H1 (cell line): Measurements from ENCODE around the gene CHRNA9. TPM values are rescaled to one million over a fixed set of nuclear protein-coding genes. Genes with fewer than 3 reads are reported as not detected.
A peak's percentile ranks its signal among the peaks of the same experiment; 100 is the strongest.

ENCODE experiments used
- CTCF ChIA-PET: fragments of 300-600 bp; sonication (Branson Sonifier 250); formaldehyde crosslinking; loops from one replicate; lab custom pipeline; 2021; ENCODE audit not compliant: partially characterized antibody; lab: Charles Lee
- POLR2A ChIA-PET: fragments of 300-600 bp; sonication (Branson Sonifier 250); formaldehyde crosslinking; loops from one replicate; lab custom pipeline; 2021; ENCODE audit warnings: inconsistent platforms; ENCODE audit not compliant: partially characterized antibody; lab: Charles Lee
- DNase-seq, 2 experiments: peaks; one replicate each; pipeline versions ENCODE4 v3.0.0 to v3.0.0-alpha.2; 2010 to 2022; ENCODE audit warnings: low spot score in 2 of 2, low read depth in 1 of 2, mixed read lengths in 1 of 2
- FAIRE-seq: peaks from 2 replicates; lab custom pipeline; 2011; peaks lifted over from hg19 to GRCh38; lab: Jason Lieb, UNC
- H2AFZ ChIP-seq: 2 replicates; pipeline ENCODE4 v1.8.1; 2012; ENCODE audit warnings: low read length, inconsistent platforms
- H2AK5ac ChIP-seq: 2 replicates; pipeline ENCODE4 v1.6.1; 2013; ENCODE audit warnings: low read depth, low read length
- H2BK120ac ChIP-seq: replicated peaks from 2 replicates; pipeline ENCODE3; 2013; ENCODE audit warnings: low read depth, low read length, inconsistent platforms
- H2BK12ac ChIP-seq: 2 replicates; pipeline ENCODE4 v1.6.1; 2013; ENCODE audit warnings: low read depth, low read length
- H2BK15ac ChIP-seq: 2 replicates; pipeline ENCODE4 v1.6.1; 2013; ENCODE audit warnings: low read length
- H2BK20ac ChIP-seq: 2 replicates; pipeline ENCODE4 v1.6.1; 2013; ENCODE audit warnings: low read length
- H2BK5ac ChIP-seq: 2 replicates; pipeline ENCODE4 v1.6.1; 2013; ENCODE audit warnings: low read depth, low read length
- H3K14ac ChIP-seq: 2 replicates; pipeline ENCODE4 v1.6.1; 2013; ENCODE audit warnings: inconsistent platforms; ENCODE audit not compliant: insufficient read length
- H3K18ac ChIP-seq: 2 replicates; pipeline ENCODE4 v1.6.1; 2013; ENCODE audit warnings: low read length; ENCODE audit errors: extremely low read depth
- H3K23ac ChIP-seq: 2 replicates; pipeline ENCODE4 v1.6.1; 2013; ENCODE audit warnings: inconsistent platforms; ENCODE audit not compliant: insufficient read length
- H3K23me2 ChIP-seq: 2 replicates; pipeline ENCODE4 v1.6.1; 2013; ENCODE audit warnings: low read depth, low read length
- H3K27ac ChIP-seq: 2 replicates; pipeline ENCODE4 v1.6.1; 2011; ENCODE audit warnings: low read depth, low read length, inconsistent platforms
- H3K27me3 ChIP-seq, 4 experiments: replicated peaks in 1 of 4; 1 replicate in 1 of 4; 2 replicates in 3 of 4; pipeline versions ENCODE4 v1.6.1 to v1.8.1; 2011 to 2013; ENCODE audit warnings: low read length in 3 of 4, mild to moderate bottlenecking in 3 of 4, inconsistent platforms in 2 of 4, mixed read lengths in 2 of 4, moderate library complexity in 1 of 4; ENCODE audit not compliant: control insufficient read depth in 3 of 4, insufficient read depth in 3 of 4; ENCODE audit errors: extremely low read depth in 1 of 4
- H3K36me3 ChIP-seq, 4 experiments: 2 replicates each; pipeline versions ENCODE4 v1.6.1 to v1.8.1; 2011 to 2013; ENCODE audit warnings: mild to moderate bottlenecking in 4 of 4, low read length in 3 of 4, moderate library complexity in 2 of 4, control low read depth in 1 of 4, inconsistent platforms in 1 of 4; ENCODE audit not compliant: insufficient read depth in 4 of 4, control insufficient read depth in 2 of 4
- H3K4ac ChIP-seq: replicated peaks from 2 replicates; pipeline ENCODE3; 2013; ENCODE audit warnings: low read length, low read depth, mixed read lengths, inconsistent platforms; ENCODE audit not compliant: insufficient read length
- H3K4me1 ChIP-seq, 4 experiments: replicated peaks in 1 of 4; 1 replicate in 1 of 4; 2 replicates in 3 of 4; pipeline versions ENCODE4 v1.6.1 to v1.8.1; 2011 to 2013; ENCODE audit warnings: low read length in 3 of 4, inconsistent platforms in 2 of 4, mixed read lengths in 1 of 4; ENCODE audit not compliant: insufficient read depth in 4 of 4, control insufficient read depth in 3 of 4
- H3K4me2 ChIP-seq, 2 experiments: 2 replicates each; pipeline versions ENCODE4 v1.6.1 to v1.8.1; 2011 to 2013; ENCODE audit warnings: low read depth in 2 of 2, low read length in 2 of 2, control low read depth in 1 of 2, inconsistent platforms in 1 of 2, mild to moderate bottlenecking in 1 of 2; ENCODE audit not compliant: insufficient read depth in 1 of 2
- H3K4me3 ChIP-seq, 4 experiments: fragments of 200-600, 300-600 bp in 1 of 4; sonication (generic), shearing (Covaris generic), sonication (Bioruptor Twin) in 1 of 4; 2 replicates each; pipeline versions ENCODE4 v1.5.1 to v1.8.1; 2011 to 2016; ENCODE audit warnings: low read length in 4 of 4, low read depth in 3 of 4, control low read depth in 2 of 4, inconsistent platforms in 2 of 4, mild to moderate bottlenecking in 2 of 4, mixed read lengths in 1 of 4, moderate library complexity in 1 of 4; ENCODE audit not compliant: insufficient read depth in 2 of 4; ENCODE audit errors: extremely low read depth in 1 of 4
- H3K56ac ChIP-seq: replicated peaks from 2 replicates; pipeline ENCODE3; 2013; ENCODE audit warnings: low read depth, mild to moderate bottlenecking, mixed read lengths, low read length, inconsistent platforms; ENCODE audit not compliant: insufficient read length
- H3K79me1 ChIP-seq: 2 replicates; pipeline ENCODE4 v1.6.1; 2013; ENCODE audit warnings: low read depth, low read length, control low read depth
- H3K79me2 ChIP-seq, 2 experiments: 2 replicates each; pipeline versions ENCODE4 v1.6.1 to v1.8.1; 2012 to 2013; ENCODE audit warnings: low read length in 2 of 2, mild to moderate bottlenecking in 2 of 2, inconsistent platforms in 1 of 2; ENCODE audit not compliant: insufficient read depth in 2 of 2, control insufficient read depth in 1 of 2
- H3K9ac ChIP-seq, 4 experiments: replicated peaks in 1 of 4; 1 replicate in 1 of 4; 2 replicates in 3 of 4; pipeline versions ENCODE4 v1.6.1 to v1.8.1; 2011 to 2013; ENCODE audit warnings: low read depth in 3 of 4, low read length in 3 of 4, control low read depth in 2 of 4, mild to moderate bottlenecking in 2 of 4, moderate library complexity in 2 of 4, inconsistent platforms in 1 of 4; ENCODE audit errors: extremely low read depth in 1 of 4
- H3K9me3 ChIP-seq, 2 experiments: 2 replicates each; pipeline versions ENCODE4 v1.6.1 to v1.8.1; 2012 to 2013; ENCODE audit warnings: mild to moderate bottlenecking in 2 of 2, moderate library complexity in 2 of 2, control low read depth in 1 of 2, inconsistent platforms in 1 of 2, low read depth in 1 of 2, low read length in 1 of 2, mixed read lengths in 1 of 2; ENCODE audit not compliant: insufficient read depth in 2 of 2
- H4K20me1 ChIP-seq, 2 experiments: replicated peaks in 1 of 2; 2 replicates each; pipeline versions ENCODE3 to v1.8.1; 2011 to 2013; ENCODE audit warnings: inconsistent platforms in 2 of 2, low read length in 2 of 2, mild to moderate bottlenecking in 1 of 2; ENCODE audit not compliant: insufficient read depth in 2 of 2, control insufficient read depth in 1 of 2
- H4K5ac ChIP-seq: 2 replicates; pipeline ENCODE4 v1.6.1; 2013; ENCODE audit warnings: low read length, low read depth, mixed read lengths, inconsistent platforms; ENCODE audit not compliant: insufficient read length
- H4K8ac ChIP-seq: 2 replicates; pipeline ENCODE4 v1.8.0; 2013; ENCODE audit warnings: mild to moderate bottlenecking, moderate library complexity, low read length, inconsistent platforms; ENCODE audit not compliant: insufficient read depth; ENCODE audit errors: extremely low read depth
- H4K91ac ChIP-seq: replicated peaks from 2 replicates; pipeline ENCODE3; 2013; ENCODE audit warnings: low read length, mixed read lengths, inconsistent platforms; ENCODE audit not compliant: insufficient read length
- CBX5 ChIP-seq: fragments of 300-800, 300-1000 bp; sonication (generic); IDR thresholded peaks from 2 replicates; pipeline ENCODE4 v1.7.1; 2016; ENCODE audit warnings: antibody characterized with exemption, low read length, low read depth
- CBX8 ChIP-seq: fragments of 300-800, 300-1000 bp; sonication (generic); IDR thresholded peaks from 2 replicates; pipeline ENCODE4 v1.7.1; 2016; ENCODE audit warnings: low read depth, low read length, borderline replicate concordance
- EGR1 ChIP-seq: IDR thresholded peaks from 2 replicates; pipeline ENCODE4 v1.6.1; 2011; ENCODE audit warnings: low read depth, low read length, borderline replicate concordance
- EZH2 ChIP-seq: fragments of 200-600 bp; sonication (generic); IDR thresholded peaks from 2 replicates; pipeline ENCODE4 v1.7.1; 2012; ENCODE audit warnings: low read depth, mild to moderate bottlenecking, moderate library complexity, low read length, inconsistent platforms; ENCODE audit not compliant: severe bottlenecking
- FOSL1 ChIP-seq: IDR thresholded peaks from 2 replicates; pipeline ENCODE4 v1.6.1; 2011; ENCODE audit warnings: mild to moderate bottlenecking, low read depth, low read length, moderate library complexity; ENCODE audit not compliant: insufficient read depth
- GABPA ChIP-seq: IDR thresholded peaks from 2 replicates; pipeline ENCODE4 v1.6.1; 2011; ENCODE audit warnings: mild to moderate bottlenecking, low read length, moderate library complexity, borderline replicate concordance; ENCODE audit not compliant: insufficient read depth
- RAD21 ChIP-seq, 2 experiments: IDR thresholded peaks in 1 of 2; conservative IDR thresholded peaks in 1 of 2; 2 replicates each; pipeline ENCODE4 v1.6.1; 2011; ENCODE audit warnings: low read depth in 2 of 2, low read length in 2 of 2, improper control_type of control experiment in 1 of 2, inconsistent platforms in 1 of 2, mild to moderate bottlenecking in 1 of 2, moderate library complexity in 1 of 2
- RNF2 ChIP-seq: fragments of 200-900, 300-1000 bp; sonication (generic); IDR thresholded peaks from 2 replicates; pipeline ENCODE4 v1.7.1; 2016; ENCODE audit warnings: borderline replicate concordance, low read depth, mild to moderate bottlenecking, antibody characterized with exemption, low read length; ENCODE audit not compliant: poor library complexity, severe bottlenecking; ENCODE audit errors: missing control alignments
- RXRA ChIP-seq: IDR thresholded peaks from 2 replicates; pipeline ENCODE4 v1.6.1; 2011; ENCODE audit warnings: low read depth, mild to moderate bottlenecking, low read length, moderate library complexity; ENCODE audit not compliant: insufficient read depth
- SP4 ChIP-seq: IDR thresholded peaks from 2 replicates; pipeline ENCODE4 v1.6.1; 2012; ENCODE audit warnings: low read length, inconsistent platforms
- SRF ChIP-seq: IDR thresholded peaks from 2 replicates; pipeline ENCODE4 v1.6.1; 2011; ENCODE audit warnings: mild to moderate bottlenecking, low read depth, low read length, moderate library complexity
- TCF12 ChIP-seq: IDR thresholded peaks from 2 replicates; pipeline ENCODE4 v1.6.1; 2011; ENCODE audit warnings: low read depth, mild to moderate bottlenecking, low read length
- YY1 ChIP-seq: IDR thresholded peaks from 2 replicates; pipeline ENCODE4 v1.6.1; 2011; ENCODE audit warnings: low read depth, mild to moderate bottlenecking, low read length
- WGBS, 2 experiments: shearing (Covaris generic) in 1 of 2; methylation state at CpG; one replicate each; pipeline versions ENCODE4 v1.1.6 to v1.1.7; 2013 to 2015; ENCODE audit warnings: low lambda C conversion rate in 2 of 2, mixed read lengths in 2 of 2, inconsistent platforms in 1 of 2, low coverage in 1 of 2, missing lambda C conversion rate in 1 of 2; ENCODE audit not compliant: insufficient replicate concordance in 2 of 2, insufficient coverage in 1 of 2, insufficient read length in 1 of 2; ENCODE audit errors: extremely low coverage in 1 of 2, missing lambda C conversion rate in 1 of 2; 5-methylcytosine and 5-hydroxymethylcytosine counted together
- polyA plus RNA-seq, 7 experiments: library from polyadenylated mRNA; depleted of rRNA in 3 of 7; stranded (reverse) in 5 of 7; unstranded in 2 of 7; fragments of >200 nt in 5 of 7; fragments of 200-250 nt in 2 of 7; gene quantifications; 1 replicate in 5 of 7; 2 replicates in 1 of 7; 4 replicates in 1 of 7; pipeline versions ENCODE4 v1.2.1 to v1.2.3, GENCODE V29; 2011 to 2013; ENCODE audit warnings: missing spikeins in 2 of 7, mixed read lengths in 2 of 7
- total RNA-seq: library from RNA; stranded (reverse); fragmentation: NEBNext Ultra II Directional; extraction: Animal tissue kit (Norgen Biotek cat#: 25700); gene quantifications from 2 replicates; pipeline ENCODE4 v1.2.1, GENCODE V29; 2021

The CHRNA9 gene
- total and polyA plus RNA-seq, 2 of the 8 experiments (the other 6 are each of a cell fraction or from before 2014, with no cell fraction given): 1.4 to 3.3 TPM

DNA sequence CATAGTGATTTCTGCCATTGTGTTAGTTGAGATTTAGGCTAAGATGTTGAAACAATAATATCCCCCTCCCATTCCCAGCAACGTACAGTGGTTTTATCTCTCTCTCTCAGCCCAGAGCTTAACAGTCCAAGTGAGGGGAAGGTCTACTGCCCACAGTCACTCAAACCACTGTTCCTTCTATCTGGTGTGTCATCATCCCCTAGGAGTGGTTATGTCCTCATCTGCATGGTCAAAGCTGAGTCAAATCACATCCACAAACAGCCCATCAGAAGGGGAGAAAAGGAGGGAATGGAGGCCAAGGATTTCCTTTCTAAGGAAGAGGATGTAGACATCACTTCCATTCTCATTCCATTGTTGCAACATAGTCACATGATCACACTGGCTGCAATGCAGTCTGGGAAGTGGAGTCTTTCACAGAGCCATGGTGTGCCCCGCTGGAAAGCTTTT, 42.8 kb upstream of the CHRNA9 start:
- Histone ChIP-seq H2AFZ (peak overlapping the region; percentile 100), H4K91ac (peak overlapping the region; percentile 1), H3K23me2 (peaks cover 17% of the 10 kb centered on the region; the same call in 1 of the 2 replicates), H3K4me2 (no peak overlapping the region), H3K23ac (no peak overlapping the region), H3K4ac (no peak overlapping the region), H2BK12ac (no peak overlapping the region), H4K20me1 (no peaks in the 10 kb centered on the region), H3K27me3 (no peaks in the 10 kb centered on the region), H2BK120ac (no peak overlapping the region), H4K5ac (peak overlapping the region; percentile 57), H2BK15ac (peak overlapping the region; percentile 5; the same call in 1 of the 2 replicates), H3K56ac (no peak overlapping the region), H4K8ac (peak overlapping the region; percentile 60; the same call in 1 of the 2 replicates), H2BK20ac (no peak overlapping the region), H3K27ac (no peak overlapping the region), H2AK5ac (no peak overlapping the region), H3K4me1 (peaks cover 0 to 5% (median 0%) of the 10 kb centered on the region in 4 experiments; a peak in 1 of 7 replicates), H3K14ac (no peak overlapping the region), H3K79me2 (no peaks in the 10 kb centered on the region), H3K79me1 (no peaks in the 10 kb centered on the region), H2BK5ac (no peak overlapping the region), H3K9me3 (peaks cover 6 to 11% of the 10 kb centered on the region in 2 experiments; a peak in 3 of 4 replicates), H3K36me3 (no peaks in the 10 kb centered on the region), H3K4me3 (no peak overlapping the region), H3K18ac (no peak overlapping the region), H3K9ac (no peak overlapping the region)
- ChIA-PET POLR2A (interaction anchor here (0.9 kb wide), 1 partner anchor 9 kb away, joined by 3 read pairs; no protein-coding TSS in a partner anchor), CTCF (interaction anchor here (1.4 to 1.7 kb wide), 2 partner anchors 9 to 25 kb away, joined by 3 to 5 read pairs; no protein-coding TSS in a partner anchor)
- FAIRE-seq: no peak
- no peak for DNase-seq
- WGBS, 2 experiments: 81% methylated on average over 2 of the region's 2 CpGs; no CpG with 5 or more reads in 1 of the 2 experiments
- TF ChIP-seq SRF (no peak), YY1 (0 out of 2 replicates have a peak, but pooled peaks have one; percentile 19), CBX5 (no peak), EGR1 (no peak), EZH2 (no peak), SP4 (no peak), RNF2 (no peak), FOSL1 (no peak), RXRA (no peak), GABPA (no peak), RAD21 (IDR thresholded peaks at IDR 0.05 in 1 of 2, conservative IDR thresholded peaks at IDR 0.05 in 1 of 2; ENCODE audit: low read depth in 2 of 2, low read length in 2 of 2) (no peak), TCF12 (no peak), CBX8 (no peak)
